Activated T-helper 1 cell treated with Interleukin-2 at 50 U/mL for 16 hours (primary cell): ENCODE data around the gene DOCK9.

Experiments
- DNase-seq: peaks from one replicate; pipeline ENCODE4 v3.0.0-alpha.2; 2020; ENCODE audit warnings: low read depth

Gene DOCK9, protein sequence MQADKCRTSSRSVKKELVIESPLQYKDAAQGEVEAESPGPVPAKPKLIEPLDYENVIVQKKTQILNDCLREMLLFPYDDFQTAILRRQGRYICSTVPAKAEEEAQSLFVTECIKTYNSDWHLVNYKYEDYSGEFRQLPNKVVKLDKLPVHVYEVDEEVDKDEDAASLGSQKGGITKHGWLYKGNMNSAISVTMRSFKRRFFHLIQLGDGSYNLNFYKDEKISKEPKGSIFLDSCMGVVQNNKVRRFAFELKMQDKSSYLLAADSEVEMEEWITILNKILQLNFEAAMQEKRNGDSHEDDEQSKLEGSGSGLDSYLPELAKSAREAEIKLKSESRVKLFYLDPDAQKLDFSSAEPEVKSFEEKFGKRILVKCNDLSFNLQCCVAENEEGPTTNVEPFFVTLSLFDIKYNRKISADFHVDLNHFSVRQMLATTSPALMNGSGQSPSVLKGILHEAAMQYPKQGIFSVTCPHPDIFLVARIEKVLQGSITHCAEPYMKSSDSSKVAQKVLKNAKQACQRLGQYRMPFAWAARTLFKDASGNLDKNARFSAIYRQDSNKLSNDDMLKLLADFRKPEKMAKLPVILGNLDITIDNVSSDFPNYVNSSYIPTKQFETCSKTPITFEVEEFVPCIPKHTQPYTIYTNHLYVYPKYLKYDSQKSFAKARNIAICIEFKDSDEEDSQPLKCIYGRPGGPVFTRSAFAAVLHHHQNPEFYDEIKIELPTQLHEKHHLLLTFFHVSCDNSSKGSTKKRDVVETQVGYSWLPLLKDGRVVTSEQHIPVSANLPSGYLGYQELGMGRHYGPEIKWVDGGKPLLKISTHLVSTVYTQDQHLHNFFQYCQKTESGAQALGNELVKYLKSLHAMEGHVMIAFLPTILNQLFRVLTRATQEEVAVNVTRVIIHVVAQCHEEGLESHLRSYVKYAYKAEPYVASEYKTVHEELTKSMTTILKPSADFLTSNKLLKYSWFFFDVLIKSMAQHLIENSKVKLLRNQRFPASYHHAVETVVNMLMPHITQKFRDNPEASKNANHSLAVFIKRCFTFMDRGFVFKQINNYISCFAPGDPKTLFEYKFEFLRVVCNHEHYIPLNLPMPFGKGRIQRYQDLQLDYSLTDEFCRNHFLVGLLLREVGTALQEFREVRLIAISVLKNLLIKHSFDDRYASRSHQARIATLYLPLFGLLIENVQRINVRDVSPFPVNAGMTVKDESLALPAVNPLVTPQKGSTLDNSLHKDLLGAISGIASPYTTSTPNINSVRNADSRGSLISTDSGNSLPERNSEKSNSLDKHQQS (N-terminal part only)

DNA sequence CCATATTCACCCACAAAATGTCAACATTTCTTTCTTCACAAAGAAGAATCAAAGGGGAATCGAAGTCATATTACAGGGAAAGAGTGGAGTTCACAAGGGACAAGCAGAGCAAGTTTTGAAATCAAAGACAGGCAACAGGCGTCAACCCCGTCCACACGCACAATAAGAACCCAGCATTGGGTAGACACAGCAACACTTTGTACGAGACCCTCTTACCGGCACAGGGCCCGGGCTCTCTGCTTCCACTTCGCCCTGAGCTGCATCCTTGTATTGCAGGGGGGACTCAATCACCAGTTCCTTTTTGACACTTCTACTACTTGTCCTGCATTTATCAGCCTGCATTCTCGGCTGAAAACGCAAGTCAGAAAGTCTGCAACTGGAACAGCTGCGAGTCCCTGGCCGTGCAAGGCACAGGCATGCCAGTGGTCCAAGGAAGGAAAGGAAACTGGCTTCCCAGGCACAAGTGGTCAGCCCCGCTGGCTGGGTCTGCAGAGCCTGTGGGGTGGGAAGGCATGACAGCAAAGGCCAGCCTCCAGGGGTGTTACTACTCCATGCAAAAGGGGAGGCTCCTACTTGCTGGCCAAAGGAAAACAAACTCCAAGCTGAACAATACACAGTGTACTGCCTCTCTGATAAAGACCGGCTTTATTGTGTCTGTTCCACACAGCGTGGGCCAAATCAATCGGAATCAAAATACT, at the start of gene DOCK9:
DOCK9 (minus strand) TSS at position 497 of the 698 bp plus-strand sequence; CDS start at position 342, 155 bp downstream.
- no peak for DNase-seq

DNA sequence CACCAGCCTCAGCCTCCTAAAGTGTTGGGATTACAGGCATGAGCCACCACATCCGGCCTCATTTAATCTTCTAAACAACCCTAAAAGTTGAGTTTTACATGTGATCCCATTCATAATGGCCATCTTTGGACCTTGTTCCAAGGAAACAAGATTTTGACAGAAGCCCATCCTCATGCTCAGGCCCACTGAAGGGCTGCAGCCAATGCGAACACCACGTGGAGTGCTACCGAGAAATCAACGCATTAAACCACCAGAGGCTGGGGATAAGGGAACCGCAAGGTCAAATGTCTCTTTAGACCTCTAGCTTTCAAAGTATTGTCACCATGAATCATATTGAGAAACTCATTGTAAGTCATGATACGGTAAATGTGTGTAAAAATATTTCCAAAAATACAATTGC, 49.4 kb upstream of the DOCK9 start:
- DNase-seq: no peak

DNA sequence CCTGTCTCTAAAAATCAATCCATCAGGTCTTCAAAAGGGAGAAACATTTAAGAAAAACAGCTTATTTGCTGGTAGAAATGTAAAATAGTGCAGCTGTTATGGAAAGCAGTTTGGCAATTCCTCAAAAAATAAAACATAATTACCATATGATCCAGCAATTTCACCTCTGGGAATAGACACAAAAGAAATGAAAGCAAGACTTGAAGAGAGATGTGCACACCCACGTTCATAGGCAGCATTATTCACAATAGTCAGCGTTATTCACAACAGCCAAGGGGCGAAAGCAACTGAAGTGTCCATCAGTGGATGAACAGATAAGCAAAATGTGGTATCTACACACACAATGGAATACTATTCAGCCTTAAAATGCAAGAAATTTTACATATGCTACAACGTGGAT, 45.1 kb upstream of the DOCK9 start:
- no peak for DNase-seq

DNA sequence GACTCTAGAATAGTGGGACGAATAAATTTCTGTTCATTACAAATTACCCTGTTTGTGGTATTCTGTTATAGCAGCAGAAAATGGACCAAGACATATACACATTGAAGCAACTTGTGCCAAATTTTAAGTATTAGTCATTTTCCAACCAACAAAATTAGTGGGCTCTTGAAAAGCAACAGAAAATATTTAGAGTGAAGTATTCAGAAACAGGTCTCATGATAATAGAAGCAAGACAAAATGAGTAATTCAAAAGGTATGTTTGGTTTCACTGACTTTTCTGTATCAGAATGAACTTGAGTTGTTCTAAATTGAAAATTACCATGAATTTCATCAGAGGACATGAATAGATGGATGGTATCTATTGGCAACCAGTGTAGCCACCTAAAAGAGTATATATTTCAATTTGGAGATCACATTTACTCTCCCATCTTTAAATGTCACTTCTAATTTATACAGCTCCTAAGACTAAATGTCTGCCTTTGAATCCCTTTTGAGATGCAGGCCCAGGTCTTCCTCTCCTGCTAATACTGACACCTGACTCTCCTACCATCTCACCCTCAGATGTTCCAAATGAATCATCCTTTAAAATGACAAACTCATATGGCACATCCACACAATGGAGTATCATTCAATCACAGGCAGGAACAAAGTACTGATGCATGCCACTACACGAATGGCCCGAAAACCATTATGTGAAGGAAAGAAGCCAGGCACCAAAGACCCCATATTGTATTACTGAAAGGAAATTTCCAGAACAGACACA, 40.7 kb upstream of the DOCK9 start:
- no peak for DNase-seq

DNA sequence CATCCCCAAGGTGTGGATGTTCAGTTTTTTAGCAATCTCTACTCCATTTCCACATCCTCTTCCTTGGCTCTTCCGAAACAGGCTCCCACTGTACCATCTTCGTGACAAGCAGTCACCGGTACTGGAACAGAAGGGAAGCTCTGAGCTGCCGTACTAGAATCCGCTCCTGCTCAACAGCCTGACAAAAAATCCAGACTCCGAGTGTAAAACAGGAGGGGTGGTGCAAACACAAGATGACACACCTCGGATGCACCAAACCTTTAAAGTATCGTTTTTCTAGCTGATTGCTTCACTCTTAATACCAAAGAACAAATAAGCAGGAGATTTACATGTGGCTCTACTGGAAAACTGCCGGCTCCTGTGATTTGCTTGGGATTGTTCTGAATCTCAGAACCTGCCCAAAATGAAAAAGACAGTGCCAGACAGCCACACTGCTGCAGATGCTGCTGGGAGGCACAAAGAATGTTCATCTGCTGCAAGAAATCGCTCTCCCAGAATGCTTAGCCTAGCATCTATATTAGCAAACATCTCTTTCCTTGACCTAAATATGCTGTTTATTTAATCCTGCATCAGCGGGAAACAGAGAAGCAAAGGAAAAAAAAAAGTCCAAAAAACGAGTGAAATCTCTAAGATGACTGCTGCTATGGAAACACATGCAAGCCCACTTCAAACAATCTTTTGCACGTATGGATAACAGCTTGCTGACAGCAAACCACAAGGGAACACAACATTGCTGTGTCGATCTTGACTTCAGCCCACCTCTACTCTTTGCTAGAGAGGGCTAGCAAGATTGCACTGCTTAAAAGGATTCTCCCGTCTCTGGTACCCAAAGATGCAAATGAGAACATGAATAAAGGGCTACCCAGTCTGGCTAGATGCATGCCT, 38.0 kb upstream of the DOCK9 start:
- DNase-seq: no peak

DNA sequence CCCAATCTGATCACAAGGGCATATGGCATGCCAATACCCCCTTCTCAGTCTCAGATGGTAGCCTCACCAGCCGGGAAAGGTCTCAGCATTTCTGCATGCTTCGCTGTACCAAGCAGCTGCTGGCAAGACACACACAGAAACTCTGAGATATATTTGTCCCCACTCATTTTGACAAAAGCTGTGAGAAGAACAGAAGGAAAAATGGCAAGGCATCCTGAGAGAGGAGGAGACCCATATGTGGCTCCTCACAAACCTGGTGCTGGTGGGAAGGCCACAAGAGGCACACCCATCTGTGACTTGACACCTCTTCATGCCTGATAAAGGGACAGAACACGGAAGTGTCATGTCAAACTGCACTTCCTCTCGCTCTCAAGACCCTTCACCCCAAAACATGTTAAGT, 36.7 kb upstream of the DOCK9 start:
- no peak for DNase-seq

DNA sequence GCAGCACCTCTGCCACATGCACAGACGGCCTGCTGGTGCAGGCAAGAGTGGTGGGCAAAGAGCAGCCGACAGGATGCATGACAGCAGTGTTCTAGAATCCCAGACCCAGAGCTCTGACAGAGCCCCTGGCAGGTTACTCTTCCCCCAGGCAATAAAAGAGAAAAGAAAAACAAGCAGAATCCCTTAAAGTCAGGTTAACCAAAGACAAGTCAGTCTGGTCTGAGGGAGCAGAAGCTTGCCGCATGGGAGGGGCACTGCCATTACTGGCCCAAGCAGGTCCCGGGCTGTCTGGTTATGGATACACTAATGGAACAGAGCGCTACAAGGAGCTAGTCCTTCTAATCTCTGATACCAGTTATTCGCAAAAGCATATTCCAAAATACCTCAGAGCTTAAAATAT, 36.1 kb upstream of the DOCK9 start:
- no peak for DNase-seq

DNA sequence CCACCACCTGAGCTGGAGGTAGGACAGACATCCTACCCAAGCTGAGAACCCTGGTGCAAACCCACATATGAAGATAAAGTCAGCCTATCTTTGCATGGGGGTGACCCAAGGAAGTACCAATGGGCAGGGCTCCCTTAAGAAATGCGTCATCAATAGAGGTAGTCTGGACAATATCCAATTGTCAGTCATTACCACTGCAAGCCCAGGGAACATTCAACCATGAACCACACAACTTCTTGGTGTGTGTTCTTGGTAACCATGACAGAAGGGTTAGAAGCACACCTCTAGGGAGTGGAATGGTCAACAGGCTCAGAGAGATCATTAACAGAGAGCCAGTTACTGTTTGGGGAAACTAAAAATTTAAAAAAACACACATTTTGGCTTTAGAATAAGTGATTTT, 34.7 kb upstream of the DOCK9 start:
- no peak for DNase-seq

DNA sequence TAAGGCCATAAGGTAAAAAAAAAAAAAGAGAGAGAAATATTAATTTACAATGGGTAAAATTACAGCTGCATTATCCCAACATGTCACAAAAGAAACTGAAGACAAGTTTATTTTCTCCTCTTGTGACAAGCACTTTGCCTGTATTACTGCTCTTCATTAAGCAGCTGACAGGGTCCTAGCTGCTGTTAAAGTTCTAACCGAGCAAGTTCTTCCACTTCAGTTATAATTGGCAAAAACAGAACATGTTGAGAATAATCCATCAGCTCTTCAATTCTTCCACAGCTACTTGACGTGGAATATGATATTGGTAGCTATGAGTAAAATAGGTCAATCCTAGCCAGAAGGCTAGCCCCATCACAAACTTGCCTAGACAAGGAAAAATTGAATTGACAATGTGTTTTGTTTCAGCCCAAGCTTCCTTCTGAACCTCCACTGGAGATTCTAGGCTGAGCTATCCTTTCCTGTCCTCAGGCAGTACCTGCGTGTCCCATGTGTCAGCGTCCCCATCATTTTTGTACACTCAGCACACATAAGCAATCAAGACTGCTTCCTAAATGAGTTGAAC, 32.2 kb upstream of the DOCK9 start:
- DNase-seq: no peak

DNA sequence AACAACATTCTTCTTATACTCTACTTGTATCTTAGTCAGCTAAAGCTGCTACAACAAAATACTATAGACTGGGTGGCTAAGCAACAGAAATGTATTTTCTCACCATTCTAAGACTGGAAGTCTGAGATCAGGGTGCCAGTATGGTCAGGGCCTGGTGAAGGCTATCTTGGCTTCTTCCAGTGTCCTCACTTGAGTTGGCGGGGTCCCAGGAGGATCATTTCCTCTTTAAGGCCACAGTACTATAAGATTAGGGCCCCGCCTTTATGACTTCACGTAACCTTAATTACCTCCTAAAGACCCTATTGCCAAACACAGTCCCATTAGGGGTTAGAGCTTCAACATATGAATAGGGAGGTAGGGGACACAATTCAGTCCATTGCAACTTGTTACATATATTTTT, 30.7 kb upstream of the DOCK9 start:
- DNase-seq: no peak

DNA sequence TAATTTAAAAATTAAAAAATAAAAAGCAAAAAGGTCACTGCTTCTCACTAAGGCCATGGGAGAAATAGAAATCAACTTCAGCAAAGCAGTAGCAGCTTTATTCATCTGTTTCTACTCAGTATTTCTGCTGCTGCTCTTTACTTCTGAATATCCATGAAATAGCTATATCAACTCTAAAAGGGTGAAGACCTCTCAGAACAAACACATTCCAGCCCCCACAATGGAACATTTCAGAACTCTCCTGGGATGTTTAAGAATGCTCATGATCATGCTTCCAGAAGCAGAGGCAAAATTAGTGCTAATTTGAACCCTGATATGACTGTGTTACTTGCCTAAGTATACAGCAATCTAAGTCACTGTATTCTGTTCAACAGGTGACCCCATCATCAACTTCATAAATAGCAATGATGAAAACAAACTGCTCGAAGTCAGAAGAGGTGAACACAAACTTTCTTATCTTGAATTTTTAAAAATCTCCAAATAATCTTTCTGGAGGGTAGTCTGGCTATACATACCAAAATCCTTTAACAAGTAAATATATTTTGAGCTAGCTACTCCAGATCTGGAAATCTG, 29.6 kb upstream of the DOCK9 start:
- DNase-seq: no peak

DNA sequence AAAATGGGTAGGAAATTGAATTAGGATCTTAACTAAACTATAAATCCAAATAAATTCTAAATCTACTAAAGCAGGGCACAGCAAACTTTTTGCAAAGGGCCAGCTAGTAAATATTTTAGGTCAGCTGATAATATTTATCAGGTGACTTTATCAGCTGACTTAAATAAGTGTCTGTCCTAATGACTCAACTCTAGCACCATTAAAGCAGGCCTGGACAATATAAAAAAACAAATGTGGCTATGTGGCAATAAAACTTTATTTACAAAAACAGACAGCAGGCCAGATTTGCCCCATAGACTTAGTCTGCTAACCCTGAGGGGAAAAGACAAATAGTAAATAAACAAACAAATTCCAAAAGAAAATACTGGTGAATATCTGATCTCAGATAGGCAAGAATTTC, 27.7 kb upstream of the DOCK9 start:
- DNase-seq: no peak

DNA sequence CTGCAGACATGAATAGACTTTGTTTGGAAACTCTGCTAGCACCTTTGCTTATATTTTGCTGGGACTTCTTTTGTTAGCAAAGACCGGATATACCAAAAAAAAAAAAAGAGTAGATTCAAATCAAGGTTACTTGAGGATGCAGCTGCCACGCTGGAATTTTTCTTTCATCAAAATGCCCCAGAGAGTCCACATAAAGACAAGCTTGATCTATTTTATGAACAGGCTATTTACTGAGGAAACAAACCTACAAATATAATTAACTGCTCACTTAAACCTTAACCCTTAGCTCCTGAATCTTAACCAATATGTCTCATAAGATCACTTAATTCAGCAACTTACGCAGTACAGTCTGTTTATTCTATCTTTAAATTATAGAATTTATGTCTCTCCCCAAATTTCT, 27.1 kb upstream of the DOCK9 start:
- DNase-seq: no peak

DNA sequence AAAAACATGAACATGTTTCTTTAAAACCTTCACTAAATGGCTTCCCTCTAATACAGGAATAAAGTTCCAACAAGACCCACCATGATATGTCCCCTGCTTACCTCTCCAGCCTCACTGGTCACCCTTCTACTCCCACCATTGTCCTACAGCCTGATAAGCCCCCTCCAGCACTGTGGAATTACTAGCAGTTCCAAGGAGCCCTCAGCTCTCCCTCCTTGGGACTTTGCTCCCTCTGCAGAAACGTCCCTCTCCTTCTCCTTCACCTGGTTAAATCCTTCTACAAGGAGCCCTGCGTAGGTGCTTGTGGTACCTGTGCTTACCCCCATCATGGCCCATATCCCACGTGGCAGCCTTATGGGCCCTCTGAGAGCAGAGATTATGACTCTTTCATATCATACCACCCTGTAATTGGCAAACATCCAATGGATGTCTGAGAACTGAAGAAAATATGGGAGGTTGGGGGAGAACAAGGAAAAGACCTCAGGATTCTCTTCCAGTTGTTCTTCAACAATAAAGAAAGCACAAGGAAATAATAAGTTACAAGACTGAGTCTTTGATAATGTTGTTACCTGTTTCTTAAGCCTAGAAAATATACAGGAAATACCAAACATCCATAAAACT, 26.1 kb upstream of the DOCK9 start:
- DNase-seq: no peak

DNA sequence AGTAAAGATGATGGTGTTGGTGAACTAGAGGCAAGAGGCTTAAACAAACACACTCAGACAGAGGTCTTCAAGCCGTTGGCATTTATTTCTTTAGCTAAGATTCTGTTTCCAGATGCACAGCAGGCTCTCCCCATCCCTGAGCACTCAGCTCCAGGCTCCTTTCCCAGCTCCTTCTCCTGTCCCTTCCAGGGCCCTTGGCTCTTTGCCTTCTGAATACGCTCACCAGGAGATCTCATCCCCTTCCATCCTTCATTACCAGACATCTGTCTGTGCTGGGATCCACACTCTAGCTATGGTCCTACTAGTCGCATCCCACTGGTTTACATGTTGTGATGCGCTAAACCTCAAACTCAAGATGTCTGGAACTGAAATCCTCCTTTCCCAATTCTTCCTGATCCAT, 25.3 kb upstream of the DOCK9 start:
- DNase-seq: no peak

DNA sequence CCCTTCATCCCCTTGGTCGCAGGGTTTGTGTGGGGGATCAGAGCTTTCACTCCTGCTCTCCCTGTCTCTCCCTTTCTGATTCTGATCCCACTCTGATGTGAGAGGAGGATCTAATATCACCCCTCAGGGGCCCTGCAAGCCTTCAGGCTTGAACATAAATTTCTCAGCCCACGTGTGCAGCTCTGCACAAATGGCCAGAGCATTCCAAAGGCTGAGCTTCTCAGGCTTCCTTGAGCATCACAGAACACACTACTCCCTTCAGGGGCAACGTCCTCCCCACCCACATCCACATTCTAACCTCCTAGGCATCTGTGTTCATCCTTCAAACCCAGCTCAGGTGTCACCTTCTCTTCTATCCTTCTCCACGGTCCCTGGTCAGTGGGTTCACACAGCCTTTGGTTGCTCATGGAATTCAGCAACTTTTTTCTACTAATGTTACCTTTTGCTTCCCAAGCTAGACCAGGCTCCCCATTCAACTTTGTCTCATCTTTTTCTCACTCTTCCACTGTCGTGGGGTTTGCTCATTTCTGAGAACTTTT, 24.4 kb upstream of the DOCK9 start:
- DNase-seq: no peak

DNA sequence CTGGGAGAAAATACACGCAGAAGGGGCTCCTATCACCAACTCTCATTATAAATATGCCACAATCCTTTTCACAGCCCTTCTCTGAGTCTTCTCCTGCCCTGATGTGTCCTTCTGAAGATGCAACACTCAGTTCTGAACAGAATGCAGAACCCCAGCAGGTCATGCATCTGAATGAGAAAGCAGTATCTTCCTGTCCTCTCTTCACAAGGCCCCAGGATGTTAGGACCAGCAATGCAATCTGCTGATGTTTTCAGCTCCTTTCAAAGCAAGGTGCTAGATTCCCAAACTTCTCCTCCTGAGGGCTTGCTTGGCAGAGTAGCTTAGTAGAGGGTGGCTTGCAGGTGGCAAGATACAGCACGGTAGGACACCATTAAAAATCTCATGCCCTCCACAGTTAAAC, 22.3 kb upstream of the DOCK9 start:
- no peak for DNase-seq

DNA sequence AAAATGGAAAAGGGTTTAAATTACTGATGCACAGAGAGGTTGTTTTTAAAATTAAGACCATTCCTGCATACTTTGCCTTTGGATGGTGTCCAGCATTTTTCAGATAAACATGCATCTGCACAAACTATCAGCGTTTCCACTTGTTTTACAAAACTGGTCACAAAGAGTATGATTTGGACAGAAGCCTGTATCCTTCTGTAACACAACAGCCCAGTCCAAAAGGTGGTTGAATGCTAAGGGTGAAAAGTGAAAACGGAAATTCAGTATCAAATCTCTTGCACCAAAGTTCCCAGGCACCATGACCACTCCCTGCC, 21.7 kb upstream of the DOCK9 start:
- DNase-seq: no peak
